Ovary (tissue), 9 donors: ENCODE data around the gene NKAIN2. TPM values are rescaled to one million over a fixed set of nuclear protein-coding genes. Genes with fewer than 3 reads are reported as not detected.
"Not testable (repeated sequence)": the region's sequence is repeated elsewhere in the genome, so short reads cannot be mapped to it uniquely, and the experiment has no call there.

Experiments used
- DNase-seq, 5 donors: peaks; one replicate each; pipeline ENCODE4 v3.0.0-alpha.2; 2019 to 2020
- H3K27ac ChIP-seq, 2 donors: fragments of 200-600 bp; one replicate each; pipeline versions ENCODE4 v1.5.1 to v1.8.0; 2019 to 2022
- H3K27me3 ChIP-seq: fragments of 200-600 bp; one replicate; pipeline ENCODE4 v1.8.0; 2022
- H3K36me3 ChIP-seq: fragments of 200-600 bp; sonication (generic); one replicate; pipeline ENCODE4 v1.5.1; 2019
- H3K4me1 ChIP-seq: one replicate; pipeline ENCODE4 v1.8.1; 2013; ENCODE audit warnings: mild to moderate bottlenecking, moderate library complexity; ENCODE audit not compliant: insufficient read depth
- H3K4me3 ChIP-seq: fragments of 200-600 bp; sonication (generic); one replicate; pipeline ENCODE4 v1.5.1; 2017
- H3K9me3 ChIP-seq, 2 donors: fragments of 200-600 bp in 1 of 2; sonication (generic) in 1 of 2; one replicate each; pipeline versions ENCODE4 v1.5.1 to v1.8.1; 2013 to 2019; ENCODE audit warnings: mild to moderate bottlenecking in 1 of 2, moderate library complexity in 1 of 2
- EP300 ChIP-seq: sonication (generic); formaldehyde crosslinking; IDR thresholded peaks from one replicate; pipeline ENCODE4 v1.6.1; 2017; ENCODE audit warnings: antibody characterized with exemption
- POLR2A ChIP-seq: fragments of 450-650 bp; IDR thresholded peaks from one replicate; pipeline ENCODE4 v1.6.1; 2017; ENCODE audit warnings: antibody characterized with exemption, mild to moderate bottlenecking, moderate library complexity
- WGBS, 3 donors: extraction: QIAGEN DNeasy Blood & Tissue Kit in 1 of 3; methylation state at CpG; one replicate each; pipeline versions ENCODE4 v1.1.5 to v1.1.7; 2013 to 2017; 5-methylcytosine and 5-hydroxymethylcytosine counted together
- intact Hi-C, 4 donors: fragments of 100-400 bp; cut with DNase I; formaldehyde crosslinking; loops; one replicate each; pipeline versions ENCODE4 v1.11.0 to v1.15.1; 2022 to 2023
- polyA plus RNA-seq, 2 donors: library from polyadenylated mRNA; stranded (reverse); fragments of 200-250 nt in 1 of 2; fragments of 350-450 nt in 1 of 2; fragmentation: Illumina TruSeq in 1 of 2; extraction: RNeasy Lipid Tissue Mini Kit (QIAGEN cat#74804) in 1 of 2; gene quantifications; one replicate each; pipeline ENCODE4 v1.2.3, GENCODE V29; 2013 to 2014
- total RNA-seq, 7 donors: library from RNA; depleted of rRNA in 2 of 7; stranded (reverse); fragments of >200 nt in 2 of 7; fragmentation: NEBNext Ultra II Directional in 3 of 7; extraction: Animal tissue kit (Norgen Biotek cat#: 25700) in 3 of 7; gene quantifications; one replicate each; pipeline versions ENCODE4 v1.1.0 to v1.2.4, GENCODE V29; 2016 to 2023
- TF ChIP-seq, protein P1 (sequence below), 3 donors: fragments of 450-650 bp in 2 of 3; fragments of 200-600 bp in 1 of 3; IDR thresholded peaks; one replicate each; pipeline versions ENCODE4 v1.5.1 to v1.8.0; 2016 to 2022; ENCODE audit warnings: antibody characterized with exemption in 3 of 3, mild to moderate bottlenecking in 1 of 3
- donor health status: DM: no; HTN: no; CAD: no; lungs with moderate emphysema.
- donor health status: DM: no; HTN: no; CAD: no.
- donor health status: Bipolar disorder and iron deficiency.
- donor health status: DM: yes; HTN: yes; CAD: no.
- donor health status: DM: no; HTN: no; CAD: no.
- donor health status: DM: yes; HTN: yes; CAD: no.

NKAIN2 gene
- total and polyA plus RNA-seq, 9 donors: 0.13 to 1.0 (median 0.40) TPM; not detected in 4

DNA sequence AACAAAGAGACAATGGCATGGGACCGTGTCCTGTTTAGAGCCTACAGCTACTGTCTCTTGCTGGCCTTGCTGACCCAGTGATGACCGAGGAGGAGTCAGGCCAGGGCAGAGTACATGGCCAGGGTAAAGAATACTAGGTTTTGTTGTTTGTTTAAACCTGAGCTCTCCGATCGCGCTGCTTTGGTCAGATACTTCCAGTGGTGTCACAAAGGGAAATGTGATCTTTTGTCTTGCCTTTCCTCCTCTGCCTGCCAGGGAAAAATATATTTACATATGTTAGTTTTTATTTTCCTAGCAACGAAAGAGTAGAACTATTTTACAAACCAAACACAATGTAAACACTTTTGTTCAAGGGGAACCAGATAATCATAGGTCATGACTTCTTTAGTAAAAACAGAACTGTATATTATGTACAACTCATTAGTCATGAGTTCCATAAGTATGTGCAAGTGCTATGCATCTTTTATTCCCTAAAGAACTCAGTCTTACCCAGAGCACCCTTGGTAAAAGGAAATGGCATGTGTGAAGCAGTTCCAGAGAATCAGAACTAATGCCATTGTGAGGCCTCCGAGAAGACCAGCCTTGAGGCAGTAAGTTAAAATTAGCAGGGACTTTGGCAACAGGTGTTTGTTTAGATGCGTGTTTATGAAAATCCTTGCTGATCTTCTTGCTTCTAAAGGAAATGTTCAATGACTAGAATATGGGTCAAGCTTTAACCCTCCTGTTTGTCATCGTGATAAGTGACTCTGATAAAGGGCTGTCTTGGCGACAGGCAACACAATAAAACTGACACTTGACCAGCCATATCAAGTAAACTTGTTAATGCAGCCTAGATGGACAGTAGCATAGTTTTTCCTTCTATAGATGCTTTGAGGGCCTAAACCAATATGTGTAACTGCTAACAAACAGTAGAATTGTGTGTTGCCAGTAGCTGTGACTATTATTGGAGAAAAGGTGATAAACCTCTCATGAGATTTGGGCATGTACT is 204.6 kb downstream of the NKAIN2 start:
- intact Hi-C loops: no loop called here
- H3K27me3 ChIP-seq: no peaks in the 10 kb centered on the region
- H3K27ac ChIP-seq: no peak overlapping the region
- 41 to 55% (median 47%) methylated on average over 10 of the region's 10 CpGs for WGBS, 3 donors
- no peaks in the 10 kb centered on the region for H3K36me3 ChIP-seq
- H3K4me3 ChIP-seq: no peak overlapping the region
- TF ChIP-seq EP300 (no peak), POLR2A (no peak)
- TF ChIP-seq, protein P1, sequence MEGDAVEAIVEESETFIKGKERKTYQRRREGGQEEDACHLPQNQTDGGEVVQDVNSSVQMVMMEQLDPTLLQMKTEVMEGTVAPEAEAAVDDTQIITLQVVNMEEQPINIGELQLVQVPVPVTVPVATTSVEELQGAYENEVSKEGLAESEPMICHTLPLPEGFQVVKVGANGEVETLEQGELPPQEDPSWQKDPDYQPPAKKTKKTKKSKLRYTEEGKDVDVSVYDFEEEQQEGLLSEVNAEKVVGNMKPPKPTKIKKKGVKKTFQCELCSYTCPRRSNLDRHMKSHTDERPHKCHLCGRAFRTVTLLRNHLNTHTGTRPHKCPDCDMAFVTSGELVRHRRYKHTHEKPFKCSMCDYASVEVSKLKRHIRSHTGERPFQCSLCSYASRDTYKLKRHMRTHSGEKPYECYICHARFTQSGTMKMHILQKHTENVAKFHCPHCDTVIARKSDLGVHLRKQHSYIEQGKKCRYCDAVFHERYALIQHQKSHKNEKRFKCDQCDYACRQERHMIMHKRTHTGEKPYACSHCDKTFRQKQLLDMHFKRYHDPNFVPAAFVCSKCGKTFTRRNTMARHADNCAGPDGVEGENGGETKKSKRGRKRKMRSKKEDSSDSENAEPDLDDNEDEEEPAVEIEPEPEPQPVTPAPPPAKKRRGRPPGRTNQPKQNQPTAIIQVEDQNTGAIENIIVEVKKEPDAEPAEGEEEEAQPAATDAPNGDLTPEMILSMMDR (IDR thresholded peaks at IDR 0.05): no peak
- H3K4me1 ChIP-seq: no peaks in the 10 kb centered on the region
- DNase-seq: no peak
- no peaks in the 10 kb centered on the region for H3K9me3 ChIP-seq

DNA sequence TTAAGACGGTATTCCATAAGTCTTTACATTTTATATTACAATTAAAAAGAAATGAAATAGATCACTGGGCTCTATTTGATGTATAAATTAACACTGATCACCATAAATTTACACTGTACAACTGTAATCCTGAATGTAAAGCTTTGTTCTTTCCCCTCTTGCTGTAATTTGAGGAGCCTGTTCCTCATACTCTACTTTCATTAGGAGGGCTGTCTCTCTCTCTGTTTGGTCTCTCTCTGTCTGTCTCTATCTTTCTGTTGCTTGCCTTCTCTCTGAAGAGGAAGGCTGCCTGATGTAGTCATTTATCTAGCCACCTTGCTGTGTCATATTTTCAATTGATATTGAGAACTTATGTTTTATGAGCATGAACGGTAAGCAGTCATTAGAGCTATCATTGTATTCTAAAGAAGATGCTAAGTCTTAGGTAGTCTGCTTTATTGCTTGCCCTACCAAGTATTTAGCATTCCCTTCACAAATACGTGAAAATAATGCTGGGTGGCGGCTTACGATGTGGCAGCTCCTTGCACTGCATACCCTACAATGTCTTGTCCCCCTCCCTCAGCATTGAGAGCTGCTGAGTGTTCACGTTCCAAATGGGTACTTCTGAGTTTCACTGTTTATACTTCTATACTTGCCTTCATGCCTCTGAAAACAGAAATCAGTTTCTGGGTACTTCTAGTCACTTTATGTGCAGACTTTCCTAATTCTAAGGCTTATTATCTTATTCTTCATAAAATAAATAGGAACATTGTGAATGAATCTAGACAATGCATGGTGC is 205.5 kb downstream of the NKAIN2 start:
- Histone ChIP-seq H3K4me3 (no peak overlapping the region), H3K27me3 (no peaks in the 10 kb centered on the region), H3K27ac (no peak overlapping the region), H3K4me1 (no peaks in the 10 kb centered on the region), H3K9me3 (no peaks in the 10 kb centered on the region), H3K36me3 (no peaks in the 10 kb centered on the region)
- TF ChIP-seq EP300: no peak
- no peak for DNase-seq
- 78 to 88% (median 85%) methylated on average over 6 of the region's 6 CpGs for WGBS, 3 donors
- intact Hi-C loops: no loop called here

DNA sequence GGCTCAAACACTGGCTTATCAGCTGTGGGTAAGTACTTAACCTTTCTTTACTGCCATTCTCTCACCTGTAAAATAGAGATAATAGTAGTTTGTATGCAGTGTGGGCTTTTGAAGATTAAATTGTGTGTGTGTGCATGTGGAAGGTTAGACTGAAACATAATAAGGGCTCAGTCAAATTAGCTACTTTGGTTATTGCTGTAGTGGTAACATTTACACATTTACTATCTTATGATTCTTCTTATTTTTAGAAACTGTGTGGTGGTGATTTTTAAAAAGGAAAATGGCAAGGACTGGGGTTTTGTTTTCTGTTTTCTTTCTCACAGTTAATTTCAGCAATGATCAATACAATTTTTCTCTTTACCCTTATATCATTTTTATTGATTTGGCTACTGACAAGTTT is 206.9 kb downstream of the NKAIN2 start:
- no peaks in the 10 kb centered on the region for H3K27me3 ChIP-seq
- H3K27ac ChIP-seq: no peak overlapping the region
- no peak for DNase-seq
- H3K4me1 ChIP-seq: no peaks in the 10 kb centered on the region
- no peaks in the 10 kb centered on the region for H3K36me3 ChIP-seq
- H3K4me3 ChIP-seq: no peak overlapping the region
- intact Hi-C loops: no loop called here
- TF ChIP-seq, protein P1 (IDR thresholded peaks at IDR 0.05): no peak
- TF ChIP-seq POLR2A: no peak
- no peak for TF ChIP-seq EP300
- no peaks in the 10 kb centered on the region for H3K9me3 ChIP-seq

DNA sequence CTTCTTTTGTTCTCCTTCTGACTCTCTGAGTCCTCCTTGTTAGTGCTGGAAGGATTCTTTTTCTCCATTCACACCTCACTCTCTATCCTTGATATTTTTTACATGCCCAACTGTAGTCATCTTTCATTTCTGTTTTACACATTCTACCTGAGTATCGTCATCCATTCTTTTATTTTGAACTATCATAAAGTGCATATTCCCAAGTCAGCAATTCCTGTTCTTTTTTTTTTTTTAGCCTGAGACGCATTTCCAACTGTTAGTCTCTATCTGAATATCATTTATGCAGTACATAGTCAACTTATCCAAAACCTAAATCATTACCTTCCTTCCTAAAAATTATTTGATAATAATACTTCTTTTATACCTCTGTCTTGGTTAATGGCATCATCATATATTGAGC is 207.5 kb downstream of the NKAIN2 start:
- Histone ChIP-seq H3K4me1 (no peaks in the 10 kb centered on the region), H3K27ac (no peak overlapping the region), H3K4me3 (no peak overlapping the region), H3K36me3 (no peaks in the 10 kb centered on the region), H3K27me3 (no peaks in the 10 kb centered on the region), H3K9me3 (no peaks in the 10 kb centered on the region)
- no peak for TF ChIP-seq POLR2A
- TF ChIP-seq, protein P1 (IDR thresholded peaks at IDR 0.05): no peak
- TF ChIP-seq EP300: no peak
- intact Hi-C loops: no loop called here
- no peak for DNase-seq
- 91 to 94% (median 93%) methylated on average over 2 of the region's 2 CpGs for WGBS, 3 donors

DNA sequence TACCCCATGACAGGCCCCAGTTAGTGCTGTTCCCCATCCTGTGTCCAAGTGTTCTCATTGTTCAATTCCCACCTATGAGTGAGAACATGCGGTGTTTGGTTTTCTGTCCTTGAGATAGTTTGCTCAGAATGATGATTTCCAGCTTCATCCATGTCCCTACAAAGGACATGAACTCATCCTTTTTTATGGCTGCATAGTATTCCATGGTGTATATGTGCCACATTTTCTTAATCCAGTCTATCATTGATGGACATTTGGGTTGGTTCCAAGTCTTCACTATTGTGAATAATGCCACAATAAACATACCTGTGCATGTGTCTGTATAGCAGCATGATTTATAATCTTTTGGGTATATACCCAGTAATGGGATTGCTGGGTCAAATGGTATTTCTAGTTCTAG is 218.4 kb downstream of the NKAIN2 start:
- DNase-seq, H3K4me3 ChIP-seq, H3K27ac ChIP-seq, H3K9me3 ChIP-seq, intact Hi-C loops, H3K36me3 ChIP-seq, H3K4me1 ChIP-seq, H3K27me3 ChIP-seq: not testable (repeated sequence)
- WGBS, 3 donors: 90 to 100% (median 96%) methylated on average over 1 of the region's 1 CpG
